Left colon (tissue), 2 donors: ENCODE results near the gene ROBO1. TPM values are rescaled to one million over a fixed set of nuclear protein-coding genes. Genes with fewer than 3 reads are reported as not detected.
"Not testable (repeated sequence)": the region's sequence is repeated elsewhere in the genome, so short reads cannot be mapped to it uniquely, and the experiment has no call there.

ENCODE experiments used
- ATAC-seq: fragments of 200-7000 bp; cut with Tn5 transposase; one replicate; pipeline ENCODE4 v1.9.1; 2020; ENCODE audit warnings: mild to moderate bottlenecking, moderate library complexity
- DNase-seq, 2 donors: peaks; one replicate each; pipeline ENCODE4 v3.0.0-alpha.2; 2020
- intact Hi-C, 2 donors: fragments of 100-400 bp; cut with DNase I in 1 of 2; cut with micrococcal nuclease in 1 of 2; formaldehyde crosslinking; loops; one replicate each; pipeline versions ENCODE4 v1.11.2 to v1.14.0; 2022; cut with DNase I, micrococcal nuclease
- total RNA-seq, 2 donors: library from RNA; stranded (reverse); fragmentation: NEBNext Ultra II Directional; extraction: Animal tissue kit (Norgen Biotek cat#: 25700); gene quantifications; one replicate each; pipeline ENCODE4 v1.2.1, GENCODE V29; 2021
- donor health status: DM: no; HTN: no; CAD: no.
- donor health status: DM: yes; HTN: yes; CAD: no.

ROBO1 gene
- total RNA-seq, 2 donors from 2014 or later, result 3.0 to 9.7 TPM

GRCh38 chr3:78792212-78792611 is 975.6 kb downstream of the ROBO1 start:
- no peak for DNase-seq
- ATAC-seq, result no peak
- intact Hi-C loops, result no loop called here

DNA sequence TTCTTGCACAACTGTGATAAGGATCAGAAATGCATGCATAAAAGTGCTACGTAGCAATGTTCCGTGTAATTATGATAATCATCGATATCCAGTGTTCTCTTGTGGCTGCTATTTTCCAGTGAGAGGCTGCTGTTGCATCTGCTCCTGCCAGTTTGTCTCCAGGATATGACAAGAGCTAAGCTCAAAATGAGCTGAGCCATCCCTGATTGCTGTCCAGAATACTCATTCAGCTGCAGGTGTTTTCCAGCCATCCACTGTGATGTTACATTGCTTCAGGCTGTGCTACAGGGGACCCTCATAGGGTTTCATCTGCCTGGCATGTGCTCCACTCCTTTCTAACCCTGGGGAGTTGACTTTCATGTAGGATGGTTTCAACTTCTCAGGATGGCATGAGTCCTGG is 976.0 kb downstream of the ROBO1 start:
- intact Hi-C loops, result no loop called here
- ATAC-seq (no peak), DNase-seq (no peak)

DNA sequence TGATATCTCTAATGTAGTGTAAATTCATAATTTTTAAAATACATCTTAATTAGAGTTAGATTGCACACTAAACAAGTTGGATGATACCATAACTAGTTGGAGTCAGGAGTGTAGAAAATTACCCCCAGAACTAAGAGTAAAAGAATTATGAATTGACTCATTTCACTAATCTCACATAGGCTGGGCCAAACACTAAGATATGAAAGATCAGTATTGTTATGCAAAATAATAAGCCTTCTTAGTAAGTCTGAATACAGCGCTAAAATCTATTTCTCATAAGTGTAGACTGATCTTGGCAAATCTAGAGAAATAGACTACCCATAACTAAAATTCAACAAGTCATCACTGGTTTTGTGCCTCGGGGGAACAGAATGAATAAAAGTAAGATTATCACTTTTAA is 979.0 kb downstream of the ROBO1 start:
- ATAC-seq, result no peak
- DNase-seq, result no peak
- intact Hi-C loops, result no loop called here

GRCh38 chr3:78785004-78785403 is 982.8 kb downstream of the ROBO1 start:
- no peak for DNase-seq
- ATAC-seq, result no peak

GRCh38 chr3:78781351-78781750 is 986.4 kb downstream of the ROBO1 start:
- ATAC-seq, result no peak
- no peak for DNase-seq
- intact Hi-C loops, result no loop called here

More at GRCh38 chr3:78785004-78785403, 982.8 kb downstream of the ROBO1 start:
- intact Hi-C loops, result no loop called here

- ATAC-seq, result no peak
- no peak for DNase-seq
Observed at GRCh38 chr3:78765671-78766485, 1001.9 kb downstream of the ROBO1 start.

GRCh38 chr3:78764634-78765033 is 1003.2 kb downstream of the ROBO1 start:
- ATAC-seq (no peak), DNase-seq (no peak)
- intact Hi-C loops, result no loop called here

More at GRCh38 chr3:78765671-78766485, 1001.9 kb downstream of the ROBO1 start:
- intact Hi-C loops, result no loop called here

DNA sequence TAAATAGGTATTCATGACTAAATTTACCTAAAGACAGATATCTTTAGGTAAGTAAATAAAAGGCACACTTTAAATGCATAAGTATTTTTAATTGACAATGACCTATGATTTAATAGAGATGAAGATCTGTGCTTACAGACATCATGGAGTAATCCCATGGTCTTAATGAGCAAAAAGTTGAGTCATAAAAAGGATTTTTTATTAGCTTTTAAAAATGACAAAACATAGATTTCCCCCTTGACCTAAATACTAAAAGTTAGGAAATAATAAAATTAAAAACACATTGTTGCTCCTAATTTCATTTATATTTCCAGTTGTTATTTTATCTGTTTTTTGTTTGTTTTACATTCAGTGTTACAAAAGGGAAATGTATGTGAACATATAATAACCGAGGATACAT is 1005.7 kb downstream of the ROBO1 start:
- DNase-seq, result no peak
- intact Hi-C loops, result no loop called here
- ATAC-seq, result no peak

DNA sequence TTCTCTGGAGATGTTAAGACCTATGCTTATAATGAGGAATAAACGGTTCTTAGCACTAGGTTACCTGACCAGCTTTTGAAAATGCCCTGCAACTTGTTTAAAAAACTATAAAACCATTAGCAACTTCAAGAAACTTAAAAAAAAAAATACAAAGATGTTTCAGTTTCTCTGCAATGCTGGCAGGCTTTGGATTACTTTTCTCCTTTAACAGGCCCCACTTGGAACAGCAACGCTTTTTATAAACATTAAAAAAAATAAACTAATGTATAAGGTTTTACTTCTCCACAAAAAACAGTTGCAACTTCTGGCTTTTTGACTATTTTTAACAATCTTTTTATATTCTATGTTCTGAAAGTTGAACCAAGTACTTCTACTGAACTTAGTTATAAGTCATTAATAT is 1006.7 kb downstream of the ROBO1 start:
- no peak for DNase-seq
- intact Hi-C loops, result no loop called here
- no peak for ATAC-seq

DNA sequence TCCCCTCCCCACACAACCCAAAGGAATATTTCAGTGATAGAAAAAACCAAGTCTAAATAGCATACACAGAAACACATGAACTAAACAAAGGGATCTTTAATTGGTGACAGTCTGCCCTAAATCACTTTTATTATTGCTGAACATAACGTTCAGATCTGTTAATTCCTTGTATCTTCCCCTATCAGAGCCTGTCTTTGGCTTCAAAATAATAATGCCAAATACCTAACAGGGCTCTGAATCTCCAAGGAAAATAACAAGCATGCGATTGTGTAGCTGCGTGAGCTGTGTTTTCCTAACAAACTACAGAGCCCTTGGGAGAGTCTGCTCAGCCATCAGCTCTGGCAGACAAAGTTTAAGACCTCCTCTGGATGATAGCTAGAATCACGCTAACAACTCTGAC is 1010.1 kb downstream of the ROBO1 start:
- intact Hi-C loops, result no loop called here
- DNase-seq (no peak), ATAC-seq (no peak)

- DNase-seq (no peak), ATAC-seq (no peak)
- intact Hi-C loops, result no loop called here
Observed at GRCh38 chr3:78754066-78754743, 1013.6 kb downstream of the ROBO1 start.

DNA sequence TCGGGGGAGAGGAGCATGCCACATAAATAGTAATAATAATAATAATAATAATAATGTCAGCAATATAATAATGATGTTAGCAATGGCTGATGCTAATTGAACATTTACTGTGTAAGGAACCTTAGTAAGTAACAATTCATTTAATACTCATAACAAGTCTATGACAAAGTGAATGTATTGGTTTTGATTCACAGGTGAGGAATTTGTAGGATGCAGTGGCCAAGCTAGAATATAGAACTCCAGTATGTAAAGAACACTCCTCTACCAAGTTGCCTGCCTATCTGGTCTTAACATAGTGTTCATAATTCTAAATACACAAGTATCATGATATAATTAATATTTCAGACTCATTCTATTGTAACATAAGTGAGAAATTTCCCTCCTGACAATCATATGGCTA is 1016.5 kb downstream of the ROBO1 start:
- ATAC-seq, result no peak
- intact Hi-C loops, result no loop called here
- DNase-seq, result no peak

- ATAC-seq, intact Hi-C loops: not testable (repeated sequence)
Observed at GRCh38 chr3:78750291-78750690, 1017.5 kb downstream of the ROBO1 start.

GRCh38 chr3:78749056-78749455 is 1018.7 kb downstream of the ROBO1 start:
- ATAC-seq (no peak), DNase-seq (no peak)
- intact Hi-C loops, result no loop called here

More at GRCh38 chr3:78750291-78750690, 1017.5 kb downstream of the ROBO1 start:
- not testable (repeated sequence) for DNase-seq

- intact Hi-C loops, result no loop called here
- ATAC-seq, result no peak
Observed at GRCh38 chr3:78745847-78746246, 1022.0 kb downstream of the ROBO1 start.

DNA sequence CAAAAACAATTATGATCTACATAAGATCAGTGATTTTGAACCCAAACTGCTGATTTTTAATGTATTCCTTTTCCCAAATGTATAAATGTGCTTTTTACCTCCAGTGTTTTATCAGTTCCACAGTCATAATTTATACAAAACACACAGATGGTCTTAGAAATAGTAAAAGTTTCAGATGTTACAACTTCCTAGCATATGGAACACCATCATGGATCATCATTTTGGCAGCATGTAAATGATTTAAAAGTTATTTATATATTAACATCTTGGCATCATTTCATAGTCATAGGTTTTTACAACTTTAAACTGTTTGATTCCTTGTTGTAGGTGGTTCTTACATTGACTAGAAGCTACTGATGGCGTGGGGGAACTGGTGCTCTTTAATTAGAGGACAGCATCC is 1025.3 kb downstream of the ROBO1 start:
- intact Hi-C loops, result no loop called here
- DNase-seq, result no peak
- no peak for ATAC-seq

More at GRCh38 chr3:78745847-78746246, 1022.0 kb downstream of the ROBO1 start:
- no peak for DNase-seq

- DNase-seq, result no peak
- intact Hi-C loops, result no loop called here
- ATAC-seq, result no peak
Observed at GRCh38 chr3:78742041-78742440, 1025.8 kb downstream of the ROBO1 start.

- intact Hi-C loops, result no loop called here
- DNase-seq (no peak), ATAC-seq (no peak)
Observed at GRCh38 chr3:78741066-78741645, 1026.6 kb downstream of the ROBO1 start.

GRCh38 chr3:78738833-78739232 is 1029.0 kb downstream of the ROBO1 start:
- no peak for DNase-seq
- intact Hi-C loops, result no loop called here
- no peak for ATAC-seq

- intact Hi-C loops, result no loop called here
- DNase-seq (no peak), ATAC-seq (no peak)
Observed at GRCh38 chr3:78737988-78738387, 1029.8 kb downstream of the ROBO1 start.
